Keratinocyte (primary cell): ENCODE measurements around the gene EDEM1. TPM values are rescaled to one million over a fixed set of nuclear protein-coding genes. Genes with fewer than 3 reads are reported as not detected.

Experiments used
- DNase-seq: peaks from one replicate; pipeline ENCODE4 v3.0.0-alpha.2; 2011; ENCODE audit warnings: low read depth, missing footprints, low spot score
- FAIRE-seq: peaks from 2 replicates; lab custom pipeline; 2011; peaks lifted over from hg19 to GRCh38; lab: Jason Lieb, UNC
- H2AFZ ChIP-seq: 2 replicates; pipeline ENCODE4 v1.6.0; 2012; ENCODE audit warnings: low read length, control low read depth, inconsistent platforms; ENCODE audit not compliant: control insufficient read depth
- H3K27ac ChIP-seq: 2 replicates; pipeline ENCODE4 v1.5.1; 2011; ENCODE audit warnings: low read length; ENCODE audit not compliant: control insufficient read depth, insufficient read depth
- H3K27me3 ChIP-seq: 3 replicates; pipeline ENCODE4 v1.6.0; 2011; ENCODE audit warnings: low read length; ENCODE audit not compliant: control insufficient read depth, insufficient read depth; ENCODE audit errors: extremely low read depth
- H3K36me3 ChIP-seq, 2 experiments: 2 replicates in 1 of 2; 3 replicates in 1 of 2; pipeline ENCODE4 v1.5.1; 2011; ENCODE audit warnings: low read length in 2 of 2, mild to moderate bottlenecking in 1 of 2; ENCODE audit not compliant: control insufficient read depth in 2 of 2, insufficient read depth in 2 of 2; ENCODE audit errors: extremely low read depth in 1 of 2
- H3K4me1 ChIP-seq: 3 replicates; pipeline ENCODE4 v1.5.1; 2011; ENCODE audit warnings: low read length; ENCODE audit not compliant: control insufficient read depth, insufficient read depth; ENCODE audit errors: extremely low read depth
- H3K4me2 ChIP-seq: 3 replicates; pipeline ENCODE4 v1.6.0; 2011; ENCODE audit warnings: low read depth, low read length; ENCODE audit not compliant: control insufficient read depth, insufficient read depth; ENCODE audit errors: extremely low read depth
- H3K4me3 ChIP-seq, 3 experiments: fragments of 200-600 bp in 1 of 3; sonication (generic) in 1 of 3; 2 replicates in 2 of 3; 3 replicates in 1 of 3; pipeline ENCODE4 v1.5.1; 2011 to 2016; ENCODE audit warnings: low read length in 3 of 3, mild to moderate bottlenecking in 3 of 3, control low read depth in 2 of 3, inconsistent platforms in 1 of 3, low read depth in 1 of 3, mixed read lengths in 1 of 3, mixed run types in 1 of 3, moderate library complexity in 1 of 3; ENCODE audit not compliant: control insufficient read depth in 2 of 3, insufficient read depth in 2 of 3; ENCODE audit errors: extremely low read depth in 1 of 3
- H3K79me2 ChIP-seq: 2 replicates; pipeline ENCODE4 v1.6.0; 2012; ENCODE audit warnings: low read length; ENCODE audit not compliant: control insufficient read depth, insufficient read depth
- H3K9ac ChIP-seq: 3 replicates; pipeline ENCODE4 v1.6.0; 2011; ENCODE audit warnings: low read length; ENCODE audit not compliant: control insufficient read depth, insufficient read depth; ENCODE audit errors: extremely low read depth
- H3K9me1 ChIP-seq: 3 replicates; pipeline ENCODE4 v1.6.0; 2011; ENCODE audit warnings: low read length; ENCODE audit not compliant: control insufficient read depth, insufficient read depth; ENCODE audit errors: extremely low read depth
- H3K9me3 ChIP-seq: 2 replicates; pipeline ENCODE4 v1.5.1; 2012; ENCODE audit warnings: low read depth, low read length; ENCODE audit not compliant: control insufficient read depth
- H4K20me1 ChIP-seq: 3 replicates; pipeline ENCODE4 v1.6.0; 2011; ENCODE audit warnings: low read length; ENCODE audit not compliant: control insufficient read depth, insufficient read depth; ENCODE audit errors: extremely low read depth
- CTCF ChIP-seq, 3 experiments: IDR thresholded peaks in 1 of 3; conservative IDR thresholded peaks in 1 of 3; optimal IDR thresholded peaks in 1 of 3; 2 replicates in 2 of 3; 3 replicates in 1 of 3; pipeline versions ENCODE3 to v1.5.1; 2011; ENCODE audit warnings: low read length in 3 of 3, mild to moderate bottlenecking in 3 of 3, moderate library complexity in 2 of 3, control low read depth in 1 of 3, inconsistent platforms in 1 of 3; ENCODE audit not compliant: insufficient read depth in 2 of 3; ENCODE audit errors: extremely low read depth in 1 of 3
- EZH2 ChIP-seq: IDR thresholded peaks from one replicate; pipeline ENCODE4 v1.6.1; 2012; ENCODE audit warnings: inconsistent platforms, mild to moderate bottlenecking, low read length, moderate library complexity
- dilution Hi-C: fragments of 300-500 bp; cut with MboI; formaldehyde crosslinking; loops from one replicate; pipeline ENCODE4 v1.7.0; 2020; ENCODE audit warnings: low sequenced_read_pairs; ENCODE audit not compliant: extremely low pct_ligation_motif_present
- polyA plus RNA-seq, 5 experiments: library from polyadenylated mRNA; depleted of rRNA in 3 of 5; stranded (reverse) in 3 of 5; stranded (forward) in 1 of 5; unstranded in 1 of 5; fragments of >200 nt; gene quantifications; 1 replicate in 1 of 5; 2 replicates in 3 of 5; 3 replicates in 1 of 5; pipeline versions ENCODE4 v1.2.1 to v1.2.3, GENCODE V29; 2011 to 2012; ENCODE audit warnings: missing spikeins in 2 of 5, low read depth in 1 of 5, low replicate concordance in 1 of 5

Gene EDEM1
- polyA plus RNA-seq, 1 donor (not counting 4 experiments of a cell fraction or from before 2014, with no cell fraction given): 65.2 TPM

GRCh38 chr3:5238545-5238944 lies 51.0 kb downstream of the EDEM1 start:
- no peaks in the 10 kb centered on the region for H3K9me3 ChIP-seq
- no peaks in the 10 kb centered on the region for H3K9me1 ChIP-seq
- dilution Hi-C loops: no loop called here
- FAIRE-seq: no peak
- H3K79me2 ChIP-seq: no peaks in the 10 kb centered on the region
- no peaks in the 10 kb centered on the region for H3K27me3 ChIP-seq
- DNase-seq: no peak
- no peak overlapping the region for H3K4me2 ChIP-seq
- no peak overlapping the region for H3K4me3 ChIP-seq
- no peak overlapping the region for H3K27ac ChIP-seq
- H4K20me1 ChIP-seq: no peaks in the 10 kb centered on the region
- no peaks in the 10 kb centered on the region for H3K4me1 ChIP-seq
- H3K9ac ChIP-seq: no peak overlapping the region
- no peaks in the 10 kb centered on the region for H3K36me3 ChIP-seq
- H2AFZ ChIP-seq: no peak overlapping the region
- no peak for TF ChIP-seq EZH2
- no peak for TF ChIP-seq CTCF (optimal IDR thresholded peaks at IDR 0.05 in 1 of 3, IDR thresholded peaks at IDR 0.05 in 1 of 3, conservative IDR thresholded peaks at IDR 0.05 in 1 of 3; ENCODE audit: extremely low read depth in 1 of 3, insufficient read depth in 2 of 3, low read length in 3 of 3)

GRCh38 chr3:5239602-5240001 lies 52.1 kb downstream of the EDEM1 start:
- Histone ChIP-seq H3K4me3 (no peak overlapping the region), H3K9me1 (no peaks in the 10 kb centered on the region), H3K36me3 (no peaks in the 10 kb centered on the region), H3K9me3 (no peaks in the 10 kb centered on the region), H3K4me1 (no peaks in the 10 kb centered on the region), H4K20me1 (no peaks in the 10 kb centered on the region), H3K4me2 (no peak overlapping the region), H3K27me3 (no peaks in the 10 kb centered on the region), H2AFZ (no peak overlapping the region), H3K79me2 (no peaks in the 10 kb centered on the region), H3K27ac (no peak overlapping the region), H3K9ac (no peak overlapping the region)
- no peak for FAIRE-seq
- no peak for TF ChIP-seq EZH2
- no peak for TF ChIP-seq CTCF (optimal IDR thresholded peaks at IDR 0.05 in 1 of 3, IDR thresholded peaks at IDR 0.05 in 1 of 3, conservative IDR thresholded peaks at IDR 0.05 in 1 of 3; ENCODE audit: extremely low read depth in 1 of 3, insufficient read depth in 2 of 3, low read length in 3 of 3)
- dilution Hi-C loops: no loop called here
- no peak for DNase-seq
